Astrocyte of the cerebellum (primary cell): ENCODE measurements around the gene ADI1.

Experiments used
- DNase-seq: peaks from one replicate; pipeline ENCODE4 v3.0.0-alpha.2; 2011; ENCODE audit warnings: low read depth
- H3K4me3 ChIP-seq: 2 replicates; pipeline ENCODE4 v1.5.1; 2011; ENCODE audit warnings: mild to moderate bottlenecking, low read depth, low read length, moderate library complexity
- in situ Hi-C: cut with HindIII; loops from 2 replicates; pipeline ENCODE4 v1.10.0; 2017; ENCODE audit warnings: low sequenced_read_pairs
- TF ChIP-seq, protein P1 (sequence below): IDR thresholded peaks from 2 replicates; pipeline ENCODE4 v1.5.1; 2012; ENCODE audit warnings: low read length, low read depth, moderate library complexity, mild to moderate bottlenecking; ENCODE audit errors: missing control alignments

The ADI1 gene

GRCh38 chr2:3463186-3463835, 56.0 kb downstream of the ADI1 start:
- no peak for DNase-seq
- H3K4me3 ChIP-seq: no peak overlapping the region
- TF ChIP-seq, protein P1, sequence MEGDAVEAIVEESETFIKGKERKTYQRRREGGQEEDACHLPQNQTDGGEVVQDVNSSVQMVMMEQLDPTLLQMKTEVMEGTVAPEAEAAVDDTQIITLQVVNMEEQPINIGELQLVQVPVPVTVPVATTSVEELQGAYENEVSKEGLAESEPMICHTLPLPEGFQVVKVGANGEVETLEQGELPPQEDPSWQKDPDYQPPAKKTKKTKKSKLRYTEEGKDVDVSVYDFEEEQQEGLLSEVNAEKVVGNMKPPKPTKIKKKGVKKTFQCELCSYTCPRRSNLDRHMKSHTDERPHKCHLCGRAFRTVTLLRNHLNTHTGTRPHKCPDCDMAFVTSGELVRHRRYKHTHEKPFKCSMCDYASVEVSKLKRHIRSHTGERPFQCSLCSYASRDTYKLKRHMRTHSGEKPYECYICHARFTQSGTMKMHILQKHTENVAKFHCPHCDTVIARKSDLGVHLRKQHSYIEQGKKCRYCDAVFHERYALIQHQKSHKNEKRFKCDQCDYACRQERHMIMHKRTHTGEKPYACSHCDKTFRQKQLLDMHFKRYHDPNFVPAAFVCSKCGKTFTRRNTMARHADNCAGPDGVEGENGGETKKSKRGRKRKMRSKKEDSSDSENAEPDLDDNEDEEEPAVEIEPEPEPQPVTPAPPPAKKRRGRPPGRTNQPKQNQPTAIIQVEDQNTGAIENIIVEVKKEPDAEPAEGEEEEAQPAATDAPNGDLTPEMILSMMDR: no peak
- in situ Hi-C loops: no loop called here

DNA sequence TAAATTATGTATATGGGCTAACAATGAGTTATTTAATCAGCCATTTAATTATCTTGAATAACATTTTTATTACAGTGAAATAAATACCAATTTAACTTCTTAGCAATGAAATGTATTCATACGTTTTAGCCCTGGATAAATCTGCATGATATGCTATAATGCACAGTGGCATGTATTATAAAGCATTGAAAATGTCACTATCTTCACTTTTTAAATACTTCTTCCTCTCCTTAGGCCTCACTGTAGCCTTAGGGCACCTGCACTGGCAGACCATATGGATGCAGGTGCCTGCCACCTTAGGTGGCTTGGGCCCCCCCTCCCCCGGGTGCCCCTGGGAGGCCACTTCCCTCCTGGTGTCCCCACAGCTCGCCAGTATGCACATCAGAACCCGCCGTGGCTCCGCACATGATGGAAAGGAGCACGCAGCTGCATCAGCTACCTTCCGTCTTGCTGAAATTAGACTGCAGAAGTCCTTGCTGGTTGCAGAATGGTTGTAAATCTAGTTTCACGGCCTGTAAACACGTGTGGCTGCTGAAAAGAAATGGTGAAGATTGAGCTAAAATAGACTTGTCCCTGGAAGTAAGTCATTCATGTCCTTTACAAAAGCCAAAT, 56.7 kb downstream of the ADI1 start:
- no peak for DNase-seq
- H3K4me3 ChIP-seq: no peak overlapping the region
- TF ChIP-seq, protein P1: no peak
- in situ Hi-C loops: no loop called here

DNA sequence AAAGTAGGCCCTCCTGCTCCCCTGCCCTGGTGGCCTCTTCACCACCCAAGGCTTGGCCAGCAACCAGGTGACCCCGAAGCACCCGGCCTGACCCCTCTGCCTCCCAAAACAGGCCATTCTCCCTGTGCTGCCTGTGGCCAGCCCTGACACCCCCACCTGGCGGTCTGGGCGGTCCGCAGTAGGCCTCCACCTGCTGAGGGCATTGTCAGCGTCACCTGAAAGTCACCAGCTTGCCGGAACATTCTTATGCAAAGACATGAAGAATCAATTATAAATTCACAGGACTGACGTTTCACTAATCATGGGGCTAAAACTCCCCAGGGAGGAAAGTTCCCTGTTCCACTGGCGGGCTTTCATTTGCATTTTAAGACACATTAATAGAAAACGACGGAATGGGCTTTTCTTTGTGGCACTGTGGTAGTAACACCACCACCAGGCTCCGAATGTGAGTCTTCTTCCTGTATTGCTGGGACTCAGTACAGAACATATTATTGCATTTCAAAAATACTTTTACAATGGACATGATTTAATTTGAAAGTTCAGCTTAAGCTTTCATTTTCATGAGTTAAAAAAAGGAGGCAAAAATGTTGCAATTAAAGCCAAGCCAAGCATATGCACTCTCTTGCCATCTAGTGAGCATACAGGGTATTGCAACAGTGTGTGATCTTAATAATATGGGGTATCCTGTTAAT, 57.4 kb downstream of the ADI1 start:
- DNase-seq: peak; percentile 55
- TF ChIP-seq, protein P1: peak; percentile 85
- H3K4me3 ChIP-seq: no peak overlapping the region
- in situ Hi-C loops: no loop called here

DNA sequence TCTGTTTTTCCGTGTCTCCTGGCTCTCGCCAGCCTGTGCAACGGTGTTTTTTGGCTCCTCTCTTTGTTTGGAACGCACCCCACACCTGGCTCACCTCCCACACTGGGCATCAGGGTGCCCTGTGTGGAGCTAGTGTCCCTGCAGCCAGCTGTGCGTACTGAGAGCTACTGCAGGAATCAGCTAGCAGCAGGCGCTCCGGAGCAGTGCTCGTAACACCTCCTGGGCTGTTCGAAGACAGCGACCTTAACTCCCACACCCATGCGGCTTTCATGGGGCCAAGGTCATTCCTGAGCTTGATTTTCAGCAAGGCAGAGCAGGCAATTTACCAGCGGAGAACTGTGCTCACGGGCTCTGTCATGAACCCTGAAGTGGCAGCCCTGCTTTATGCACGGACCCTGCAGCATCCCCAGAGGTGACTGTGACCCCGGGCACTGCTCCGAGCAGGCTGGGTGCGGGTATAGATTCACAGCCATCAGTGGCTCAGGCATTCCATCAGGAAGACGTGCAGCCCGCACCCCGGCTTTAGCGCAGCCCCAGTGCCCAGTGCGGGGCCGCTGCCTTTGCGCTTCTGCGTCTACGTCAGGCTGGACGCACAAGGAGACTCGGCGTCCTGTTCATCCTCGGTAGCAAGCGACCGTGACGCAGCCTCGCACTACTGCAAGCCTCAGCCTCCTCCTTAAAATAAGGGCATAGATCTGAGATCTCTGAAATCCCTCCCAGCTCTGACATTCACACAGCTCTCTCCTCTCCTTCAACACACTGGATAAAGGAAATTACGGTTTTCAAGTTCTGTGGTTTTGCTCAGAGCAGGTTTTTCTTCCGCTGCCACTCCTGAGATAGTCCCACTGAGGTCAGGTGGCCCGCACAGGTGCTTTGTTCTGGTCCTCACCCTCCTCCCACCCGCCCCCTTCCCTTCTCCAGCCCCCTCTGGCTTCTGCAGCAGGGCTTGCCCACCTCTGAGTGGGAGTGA, 58.2 kb downstream of the ADI1 start:
- in situ Hi-C loops: no loop called here
- no peak overlapping the region for H3K4me3 ChIP-seq
- TF ChIP-seq, protein P1: no peak
- DNase-seq: no peak

DNA sequence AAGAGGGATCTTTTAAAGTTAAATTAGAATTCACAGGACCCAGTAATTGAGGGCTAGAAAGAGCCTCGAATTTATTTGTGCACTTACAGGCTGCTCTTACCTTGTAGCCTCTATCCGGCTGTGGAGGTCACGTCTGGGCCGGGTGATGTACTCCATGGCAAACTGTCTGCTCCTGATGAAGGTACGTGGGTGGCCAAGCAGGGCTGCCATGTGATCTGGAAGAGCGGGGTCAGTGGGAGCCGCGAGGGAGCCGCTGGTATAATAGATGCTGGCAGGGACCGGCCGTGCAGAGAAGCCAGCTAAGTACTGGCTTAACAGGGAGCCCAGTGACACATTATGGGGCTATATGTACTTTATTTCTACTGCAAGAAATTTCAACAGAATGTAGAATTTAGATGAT, 59.2 kb downstream of the ADI1 start:
- no peak for DNase-seq
- in situ Hi-C loops: no loop called here
- TF ChIP-seq, protein P1: no peak
- H3K4me3 ChIP-seq: no peak overlapping the region
